HepG2 (cell line): Measurements from ENCODE around the gene GAS5. TPM values are rescaled to one million over a fixed set of nuclear protein-coding genes. Genes with fewer than 3 reads are reported as not detected.

Experiments
- ARHGAP35 ChIP-seq: sonication (generic); formaldehyde crosslinking; IDR thresholded peaks from 2 replicates; pipeline ENCODE4 v1.9.0; 2022; ENCODE audit warnings: mild to moderate bottlenecking, inconsistent platforms, moderate library complexity, missing genetic modification reagents, borderline replicate concordance
- ATF3 ChIP-seq: sonication (generic); formaldehyde crosslinking; IDR thresholded peaks from 2 replicates; pipeline ENCODE4 v1.4.0; 2020; ENCODE audit warnings: missing genetic modification reagents
- BATF2 ChIP-seq: sonication (generic); formaldehyde crosslinking; IDR thresholded peaks from 2 replicates; pipeline ENCODE4 v1.8.0; 2022; ENCODE audit warnings: mild to moderate bottlenecking, missing genetic modification reagents, moderate library complexity
- DNMT3B ChIP-seq: conservative IDR thresholded peaks from 2 replicates; pipeline ENCODE4 v1.6.1; 2016; ENCODE audit warnings: missing biosample characterization, control low read depth
- GABPA ChIP-seq, 2 experiments: IDR thresholded peaks; 2 replicates each; pipeline ENCODE4 v1.6.1; 2011 to 2016; ENCODE audit warnings: low read depth in 2 of 2, low read length in 1 of 2, missing biosample characterization in 1 of 2, missing genetic modification characterization in 1 of 2
- HHEX ChIP-seq: IDR thresholded peaks from 2 replicates; pipeline ENCODE4 v1.6.1; 2016; ENCODE audit warnings: control low read depth
- KDM6A ChIP-seq: IDR thresholded peaks from 2 replicates; pipeline ENCODE4 v1.6.1; 2016; ENCODE audit warnings: low read depth
- MED1 ChIP-seq: sonication (generic); formaldehyde crosslinking; IDR thresholded peaks from 2 replicates; pipeline ENCODE4 v1.4.0; 2020; ENCODE audit warnings: missing genetic modification reagents
- MTF1 ChIP-seq: sonication (generic); formaldehyde crosslinking; IDR thresholded peaks from 2 replicates; pipeline ENCODE4 v1.5.0; 2020; ENCODE audit warnings: missing genetic modification reagents
- NBN ChIP-seq: fragments of 450-650 bp; conservative IDR thresholded peaks from 2 replicates; pipeline ENCODE4 v1.6.1; 2017
- PITX1 ChIP-seq: sonication (generic); formaldehyde crosslinking; IDR thresholded peaks from 2 replicates; pipeline ENCODE4 v1.5.1; 2020; ENCODE audit warnings: mild to moderate bottlenecking, missing genetic modification reagents
- SMAD3 ChIP-seq: sonication (generic); formaldehyde crosslinking; IDR thresholded peaks from 2 replicates; pipeline ENCODE4 v1.4.0; 2020; ENCODE audit warnings: missing genetic modification reagents
- SP2 ChIP-seq: sonication (generic); formaldehyde crosslinking; IDR thresholded peaks from 2 replicates; pipeline ENCODE4 v1.5.1; 2020; ENCODE audit warnings: mild to moderate bottlenecking, missing genetic modification reagents
- SRSF4 ChIP-seq: fragments of 200-400 bp; formaldehyde crosslinking; IDR thresholded peaks from one replicate; pipeline ENCODE4 v1.6.1; 2018; ENCODE audit warnings: mild to moderate bottlenecking, low read depth, low read length, moderate library complexity; ENCODE audit not compliant: poor library complexity, severe bottlenecking
- TARDBP ChIP-seq: sonication (generic); formaldehyde crosslinking; IDR thresholded peaks from 2 replicates; pipeline ENCODE4 v1.8.0; 2022; ENCODE audit warnings: mild to moderate bottlenecking, missing genetic modification reagents
- TEAD3 ChIP-seq: optimal IDR thresholded peaks from 2 replicates; pipeline ENCODE3; 2016; ENCODE audit warnings: borderline replicate concordance
- THAP11 ChIP-seq: IDR thresholded peaks from 2 replicates; pipeline ENCODE4 v1.6.1; 2016; ENCODE audit warnings: missing biosample characterization, missing genetic modification reagents
- U2AF2 ChIP-seq: fragments of 200-400 bp; formaldehyde crosslinking; IDR thresholded peaks from 2 replicates; pipeline ENCODE4 v1.6.1; 2017; ENCODE audit warnings: low read depth, mild to moderate bottlenecking, low read length
- ZBTB26 ChIP-seq: IDR thresholded peaks from 2 replicates; pipeline ENCODE4 v1.6.1; 2016; ENCODE audit warnings: missing compliant biosample characterization, missing genetic modification reagents, borderline replicate concordance
- ZNF101 ChIP-seq: sonication (generic); formaldehyde crosslinking; IDR thresholded peaks from 2 replicates; pipeline ENCODE4 v1.4.0; 2020; ENCODE audit warnings: mild to moderate bottlenecking, low read depth, missing genetic modification reagents, borderline replicate concordance
- ZNF121 ChIP-seq: sonication (generic); formaldehyde crosslinking; IDR thresholded peaks from 2 replicates; pipeline ENCODE4 v1.5.0; 2020; ENCODE audit warnings: mild to moderate bottlenecking, missing genetic modification reagents
- ZNF253 ChIP-seq: sonication (generic); formaldehyde crosslinking; IDR thresholded peaks from 2 replicates; pipeline ENCODE4 v1.8.0; 2022; ENCODE audit warnings: mild to moderate bottlenecking, missing genetic modification reagents, borderline replicate concordance
- ZNF264 ChIP-seq: sonication (generic); formaldehyde crosslinking; IDR thresholded peaks from 2 replicates; pipeline ENCODE4 v1.4.0; 2020; ENCODE audit warnings: missing genetic modification reagents
- ZNF343 ChIP-seq: sonication (generic); formaldehyde crosslinking; IDR thresholded peaks from 2 replicates; pipeline ENCODE4 v1.4.0; 2020; ENCODE audit warnings: mild to moderate bottlenecking, missing genetic modification reagents
- ZNF350 ChIP-seq: sonication (generic); formaldehyde crosslinking; IDR thresholded peaks from 2 replicates; pipeline ENCODE4 v1.4.0; 2020; ENCODE audit warnings: mild to moderate bottlenecking, low read depth, missing genetic modification reagents, borderline replicate concordance
- ZNF549 ChIP-seq: sonication (generic); formaldehyde crosslinking; IDR thresholded peaks from 2 replicates; pipeline ENCODE4 v1.5.0; 2020; ENCODE audit warnings: missing genetic modification reagents
- ZNF597 ChIP-seq: sonication (generic); formaldehyde crosslinking; IDR thresholded peaks from 2 replicates; pipeline ENCODE4 v1.5.0; 2020; ENCODE audit warnings: missing genetic modification reagents
- ZNF598 ChIP-seq: sonication (generic); formaldehyde crosslinking; IDR thresholded peaks from 2 replicates; pipeline ENCODE4 v1.5.1; 2020; ENCODE audit warnings: mild to moderate bottlenecking, missing genetic modification reagents, borderline replicate concordance
- ZNF639 ChIP-seq: conservative IDR thresholded peaks from 2 replicates; pipeline ENCODE4 v1.6.1; 2018; ENCODE audit warnings: missing genetic modification reagents
- polyA plus RNA-seq, 8 experiments: library from polyadenylated mRNA; depleted of rRNA in 3 of 8; stranded (reverse) in 7 of 8; unstranded in 1 of 8; fragments of >200 nt; fragmentation: Illumina TruSeq in 4 of 8; extraction: Trizol in 4 of 8; gene quantifications; 2 replicates each; pipeline versions ENCODE4 v1.2.1 to v1.2.3, GENCODE V29; 2011 to 2016; ENCODE audit warnings: low read depth in 4 of 8, missing spikeins in 1 of 8, mixed read lengths in 1 of 8; ENCODE audit not compliant: insufficient read depth in 1 of 8
- total RNA-seq, 5 experiments: library from RNA; depleted of rRNA; stranded (reverse); fragments of >200 nt; fragmentation: Illumina TruSeq; extraction: Trizol; gene quantifications; 2 replicates each; pipeline ENCODE4 v1.2.3, GENCODE V29; 2016; ENCODE audit warnings: low read depth in 1 of 5

Gene GAS5
- total and polyA plus RNA-seq, 2 of the 13 experiments (the other 11 are each of a cell fraction or from before 2014, with no cell fraction given), result 352 to 738 TPM

- no peak for TF ChIP-seq ZNF253 (CRISPR knock-in tag)
- TF ChIP-seq MTF1 (CRISPR knock-in tag), result no peak
- no peak for TF ChIP-seq THAP11 (CRISPR knock-in tag)
- no peak for TF ChIP-seq BATF2 (CRISPR knock-in tag)
- TF ChIP-seq TARDBP (CRISPR knock-in tag), result peak; percentile 51; the same call in 1 of the 2 replicates
- no peak for TF ChIP-seq ZNF639
- no peak for TF ChIP-seq SP2 (CRISPR knock-in tag)
- TF ChIP-seq SRSF4, result no peak
- no peak for TF ChIP-seq HHEX (CRISPR knock-in tag)
- no peak for TF ChIP-seq ARHGAP35 (CRISPR knock-in tag)
- no peak for TF ChIP-seq KDM6A (CRISPR knock-in tag)
- TF ChIP-seq PITX1 (CRISPR knock-in tag), result 0 out of 2 replicates have a peak, but pooled peaks have one; percentile 31
- TF ChIP-seq GABPA (IDR thresholded peaks at IDR 0.05; ENCODE audit: low read depth, low read length), result no peak
- peak; percentile 36; the same call in 1 of the 2 replicates for TF ChIP-seq GABPA (CRISPR knock-in tag; IDR thresholded peaks at IDR 0.05; ENCODE audit: low read depth)
- TF ChIP-seq ZNF597 (CRISPR knock-in tag), result no peak
- no peak for TF ChIP-seq SMAD3
- TF ChIP-seq ZNF350, result peak; percentile 32; the same call in 1 of the 2 replicates
- no peak for TF ChIP-seq TEAD3 (CRISPR knock-in tag)
- TF ChIP-seq NBN, result no peak
- TF ChIP-seq ZNF264 (CRISPR knock-in tag), result no peak
- no peak for TF ChIP-seq ZNF121 (CRISPR knock-in tag)
- no peak for TF ChIP-seq DNMT3B (CRISPR knock-in tag)
- TF ChIP-seq ZNF598 (CRISPR knock-in tag), result no peak
- TF ChIP-seq ATF3 (CRISPR knock-in tag), result no peak
- TF ChIP-seq ZNF101 (CRISPR knock-in tag), result no peak
- no peak for TF ChIP-seq ZBTB26 (CRISPR knock-in tag)
- TF ChIP-seq ZNF343 (CRISPR knock-in tag), result no peak
- TF ChIP-seq MED1, result no peak
- no peak for TF ChIP-seq ZNF549 (CRISPR knock-in tag)
- no peak for TF ChIP-seq U2AF2
Observed at GRCh38 chr1:173917149-173917548, 49.4 kb upstream of the GAS5 start, which contains the start of gene SERPINC1 (continued).
